ENCODE results near the gene LRRC10.

LRRC10 gene

DNA sequence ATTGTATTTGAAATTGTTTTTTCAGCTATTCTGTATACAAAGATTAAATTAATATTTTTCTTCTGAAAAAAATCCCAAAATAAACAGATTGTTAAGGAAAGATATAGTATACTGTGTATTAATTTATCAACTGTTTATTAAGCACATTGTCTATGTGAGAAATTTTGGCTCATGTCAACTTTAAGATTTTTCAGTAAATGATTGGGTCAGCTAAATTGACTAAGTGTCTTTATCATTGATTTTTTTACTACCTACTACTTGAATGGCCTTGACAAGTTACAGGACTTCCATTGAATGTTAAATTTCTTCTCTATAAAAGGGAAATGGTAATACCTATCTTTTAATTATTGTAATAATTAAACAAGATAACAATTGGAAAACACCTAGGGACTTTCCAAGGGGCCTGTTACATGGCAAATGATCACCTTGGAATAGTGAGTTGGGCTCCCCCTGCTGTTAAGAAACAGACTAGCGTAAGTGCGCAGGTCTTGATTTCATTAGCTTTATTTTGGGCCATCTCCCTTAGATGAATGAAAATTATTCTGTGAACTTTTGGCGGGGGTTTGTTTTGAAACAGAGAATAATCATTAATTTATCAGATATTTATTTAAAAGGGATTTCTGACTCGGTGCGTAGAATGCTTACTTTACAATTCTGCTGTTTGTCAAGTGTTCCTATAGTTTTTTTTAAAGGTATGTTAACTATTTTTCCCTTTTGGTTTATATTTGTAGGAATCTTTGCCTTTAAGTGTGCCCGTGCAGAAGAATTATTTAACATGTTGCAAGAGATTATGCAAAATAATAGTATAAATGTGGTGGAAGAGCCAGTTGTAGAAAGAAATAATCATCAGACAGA lies 39.9 kb downstream of the LRRC10 start:
- no peak overlapping the region for H3K4me3 ChIP-seq (ENCODE audit: low read depth, low read length)
- TF ChIP-seq, protein P1, sequence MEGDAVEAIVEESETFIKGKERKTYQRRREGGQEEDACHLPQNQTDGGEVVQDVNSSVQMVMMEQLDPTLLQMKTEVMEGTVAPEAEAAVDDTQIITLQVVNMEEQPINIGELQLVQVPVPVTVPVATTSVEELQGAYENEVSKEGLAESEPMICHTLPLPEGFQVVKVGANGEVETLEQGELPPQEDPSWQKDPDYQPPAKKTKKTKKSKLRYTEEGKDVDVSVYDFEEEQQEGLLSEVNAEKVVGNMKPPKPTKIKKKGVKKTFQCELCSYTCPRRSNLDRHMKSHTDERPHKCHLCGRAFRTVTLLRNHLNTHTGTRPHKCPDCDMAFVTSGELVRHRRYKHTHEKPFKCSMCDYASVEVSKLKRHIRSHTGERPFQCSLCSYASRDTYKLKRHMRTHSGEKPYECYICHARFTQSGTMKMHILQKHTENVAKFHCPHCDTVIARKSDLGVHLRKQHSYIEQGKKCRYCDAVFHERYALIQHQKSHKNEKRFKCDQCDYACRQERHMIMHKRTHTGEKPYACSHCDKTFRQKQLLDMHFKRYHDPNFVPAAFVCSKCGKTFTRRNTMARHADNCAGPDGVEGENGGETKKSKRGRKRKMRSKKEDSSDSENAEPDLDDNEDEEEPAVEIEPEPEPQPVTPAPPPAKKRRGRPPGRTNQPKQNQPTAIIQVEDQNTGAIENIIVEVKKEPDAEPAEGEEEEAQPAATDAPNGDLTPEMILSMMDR (IDR thresholded peaks at IDR 0.05; ENCODE audit: low read depth, low read length) = peak; percentile 59

- TF ChIP-seq, protein P1 (IDR thresholded peaks at IDR 0.05; ENCODE audit: low read depth, low read length) = no peak
- no peak overlapping the region for H3K4me3 ChIP-seq (ENCODE audit: low read depth, low read length)
Measured at GRCh38 chr12:69570000-69570516, 40.6 kb downstream of the LRRC10 start.

DNA sequence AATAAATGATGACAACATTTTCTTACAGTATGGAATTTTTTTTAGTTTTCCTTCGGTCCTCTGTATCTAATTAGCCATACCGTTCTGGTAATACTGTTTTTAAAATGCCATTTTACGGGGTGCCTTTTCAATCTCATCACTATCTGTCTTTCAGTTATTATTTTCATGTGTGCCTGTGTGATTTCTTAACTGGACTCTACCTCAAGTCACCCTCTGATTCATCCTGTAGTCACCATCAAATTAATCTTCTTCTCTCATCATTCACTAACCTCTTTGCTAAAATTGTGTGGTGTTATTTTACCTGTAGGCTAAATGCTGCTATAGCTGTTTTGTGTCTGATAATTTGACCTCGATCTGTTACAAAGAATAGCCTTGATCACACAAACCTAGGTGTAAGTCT lies 41.5 kb downstream of the LRRC10 start:
- H3K4me3 ChIP-seq (ENCODE audit: low read depth, low read length) = no peak overlapping the region
- TF ChIP-seq, protein P1 (IDR thresholded peaks at IDR 0.05; ENCODE audit: low read depth, low read length) = no peak

DNA sequence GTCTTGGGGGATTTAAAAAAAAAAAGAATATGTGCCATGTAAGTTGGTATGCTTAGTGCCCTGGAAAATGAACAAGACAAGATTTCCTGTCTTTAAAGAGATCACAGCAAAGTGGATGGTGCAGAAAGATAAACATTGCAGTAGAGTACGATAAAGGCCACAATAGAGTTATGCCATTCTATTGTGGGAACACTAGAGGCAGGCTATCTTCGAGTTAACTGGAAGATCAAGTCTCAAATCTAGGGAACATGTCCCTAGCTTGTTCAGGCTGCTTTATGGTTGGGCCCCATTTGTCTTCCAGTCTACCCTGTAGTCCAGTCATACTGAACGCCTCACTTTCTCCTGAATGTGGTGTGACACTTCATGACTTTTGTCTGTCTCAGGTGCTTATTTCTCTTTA lies 44.1 kb downstream of the LRRC10 start:
- TF ChIP-seq, protein P1 (IDR thresholded peaks at IDR 0.05; ENCODE audit: low read depth, low read length) = no peak
- H3K4me3 ChIP-seq (ENCODE audit: low read depth, low read length) = no peak overlapping the region

DNA sequence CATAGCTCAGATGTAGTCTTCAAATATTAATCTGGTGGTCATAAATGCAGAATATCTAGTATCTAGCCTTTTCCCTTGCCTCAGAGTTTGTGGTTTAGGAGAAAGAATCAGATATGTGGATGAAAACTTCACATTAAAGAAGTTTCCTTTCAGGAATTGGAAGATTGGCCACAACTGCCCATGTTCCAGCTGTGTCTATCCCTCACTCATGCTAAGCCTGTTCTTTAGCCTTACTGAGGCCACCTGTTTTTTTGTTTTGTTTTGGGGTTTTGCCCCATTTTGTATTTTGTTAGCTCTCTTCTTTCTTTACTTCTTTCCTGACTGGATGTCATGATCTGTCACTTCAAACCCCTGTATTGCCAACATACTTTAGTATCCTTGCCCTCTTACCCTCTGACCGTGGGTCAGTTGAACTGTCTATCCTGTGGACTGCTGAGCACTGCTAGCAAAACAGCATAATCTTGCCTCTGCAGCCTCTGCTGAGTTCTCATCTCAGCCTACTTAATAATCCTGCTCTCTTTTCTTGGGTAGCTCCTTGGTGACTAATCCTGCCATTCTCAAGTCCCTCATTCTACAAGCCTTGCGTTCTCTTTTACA lies 47.4 kb downstream of the LRRC10 start:
- TF ChIP-seq, protein P1 (IDR thresholded peaks at IDR 0.05; ENCODE audit: low read depth, low read length) = no peak

More for the DNA sequence above, 47.4 kb downstream of the LRRC10 start:
- H3K4me3 ChIP-seq (ENCODE audit: low read depth, low read length) = no peak overlapping the region

Data from WI38 (cell line).